GM18861 (cell line): ENCODE measurements around the gene LCP1.

Experiments
- ATAC-seq: cut with Tn5 transposase; IDR thresholded peaks from one replicate; pipeline ENCODE4 v1.9.1; 2021; ENCODE audit not compliant: unreplicated experiment

Gene LCP1

DNA sequence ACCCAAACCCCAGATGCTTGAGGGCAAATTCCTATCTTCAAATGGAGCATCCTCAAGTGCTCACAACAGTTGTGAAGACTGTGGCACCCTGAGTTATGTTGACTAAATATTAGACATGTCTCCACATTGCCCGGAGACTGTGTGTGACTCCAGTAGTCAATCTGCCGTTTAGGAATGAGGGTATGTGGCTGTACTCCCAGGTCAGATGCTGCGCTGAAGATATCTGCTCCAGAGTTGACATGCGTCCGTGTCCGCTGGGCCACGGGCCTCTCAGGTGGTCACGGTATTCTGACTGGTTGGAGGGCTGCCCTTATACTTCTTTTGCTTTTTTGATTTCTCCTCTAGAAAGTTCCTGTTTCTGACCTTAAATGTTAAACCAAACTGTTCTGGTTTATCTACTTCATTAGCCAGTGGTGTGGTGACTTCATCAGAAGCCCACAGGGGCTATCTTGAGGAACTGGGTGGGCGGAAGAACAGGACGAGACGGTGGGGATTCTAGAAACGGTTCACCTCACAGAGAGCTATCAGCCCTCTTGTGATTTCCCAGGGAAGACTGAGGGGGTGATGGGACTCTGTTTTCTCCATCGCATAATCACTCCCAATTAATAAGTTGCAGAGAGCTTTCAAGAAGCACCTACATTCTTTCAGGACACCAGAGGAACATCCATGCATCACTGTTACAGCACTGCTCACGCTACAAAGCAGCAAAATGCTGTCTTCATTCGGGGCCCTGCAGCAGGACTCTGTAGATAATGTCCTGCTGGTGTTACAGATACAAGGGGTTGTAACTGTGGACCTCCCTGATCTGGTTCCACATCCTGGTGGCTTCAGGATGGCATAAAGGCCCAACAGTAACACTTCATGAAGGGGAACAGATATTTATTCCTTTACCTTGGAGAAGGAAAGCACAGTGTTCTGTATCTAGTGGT lies 1.3 kb upstream of the LCP1 start:
- ATAC-seq: no peak

DNA sequence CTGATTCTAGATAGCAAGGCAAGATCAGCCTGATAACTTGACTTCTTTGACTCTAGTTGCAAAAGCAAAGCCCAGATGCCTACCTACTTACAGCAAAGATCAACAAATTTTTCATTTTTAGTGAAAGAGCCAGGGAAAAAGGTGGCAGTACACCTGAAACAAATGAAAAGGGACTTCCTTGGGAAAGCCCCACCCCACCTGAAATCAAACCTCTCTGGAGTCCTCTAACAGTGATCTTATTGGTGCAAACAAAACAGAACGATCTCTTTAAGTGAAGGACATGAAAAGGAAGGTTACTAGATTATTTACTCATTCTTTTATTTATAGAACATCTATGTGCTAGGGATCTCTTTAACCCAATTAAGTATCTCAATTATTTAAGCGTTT lies 507 bp upstream of the LCP1 start:
- peak; percentile 5 for ATAC-seq

DNA sequence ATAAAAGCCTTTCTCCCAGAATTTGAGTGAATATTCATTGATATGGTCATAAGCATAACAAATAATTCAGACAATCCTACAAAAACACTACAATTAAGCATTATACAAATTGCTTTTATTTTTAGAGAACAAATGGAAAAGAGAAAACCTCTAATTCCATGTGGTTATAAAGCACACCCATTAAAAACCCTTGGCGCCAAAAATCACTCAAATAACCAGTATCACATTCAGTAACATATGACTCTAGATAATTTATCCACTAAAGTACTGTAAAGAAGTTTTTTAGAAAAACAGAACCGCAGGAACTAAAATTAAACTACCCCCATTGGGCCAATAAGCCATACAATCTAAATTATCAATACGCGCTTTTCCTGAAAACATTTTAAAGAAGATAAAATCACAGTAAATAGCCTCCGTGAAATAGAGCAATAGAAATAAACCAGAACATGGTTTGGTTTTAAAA lies 569 bp downstream of the LCP1 start:
- ATAC-seq: no peak

GRCh38 chr13:46179969-46180763 lies 1.8 kb downstream of the LCP1 start:
- no peak for ATAC-seq

DNA sequence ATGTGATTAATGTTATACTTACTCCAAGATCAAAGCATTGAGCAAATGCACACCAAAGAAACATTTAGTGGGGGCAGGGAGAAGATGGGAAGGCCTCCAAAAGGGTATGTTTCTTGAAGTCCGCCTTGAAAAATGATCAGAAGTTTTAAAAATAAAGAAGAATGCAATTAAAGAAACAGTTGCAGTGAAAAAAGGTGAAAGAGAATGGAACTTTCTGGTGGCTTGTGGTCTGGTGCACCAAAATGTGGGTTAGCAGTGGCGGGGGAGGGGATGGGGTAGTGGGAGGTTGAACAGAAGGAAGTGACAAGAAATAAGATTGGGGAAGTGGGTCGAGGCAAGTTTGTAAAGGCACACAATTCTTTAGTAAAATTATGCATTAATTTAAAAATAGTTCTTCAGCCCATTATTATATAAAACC lies 2.5 kb downstream of the LCP1 start:
- ATAC-seq: no peak

DNA sequence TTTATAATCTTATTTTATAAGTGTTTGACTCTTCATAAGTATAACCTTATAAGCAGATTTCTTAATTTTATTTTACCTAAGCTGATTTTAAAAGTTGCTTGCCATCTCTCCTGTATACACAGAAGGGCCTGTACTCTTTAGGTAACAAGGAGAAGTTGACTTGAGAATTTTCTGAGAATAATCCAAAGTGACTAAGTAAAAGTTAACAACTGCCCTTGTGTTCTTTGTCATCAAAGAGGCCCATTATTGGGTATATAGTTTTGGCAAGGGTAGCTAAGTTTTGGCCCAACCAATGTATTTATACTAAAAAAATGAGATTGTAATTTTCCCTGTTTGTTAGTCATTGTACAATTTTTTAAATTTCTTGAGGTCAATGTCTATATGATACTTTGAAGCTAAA lies 3.2 kb downstream of the LCP1 start:
- no peak for ATAC-seq

DNA sequence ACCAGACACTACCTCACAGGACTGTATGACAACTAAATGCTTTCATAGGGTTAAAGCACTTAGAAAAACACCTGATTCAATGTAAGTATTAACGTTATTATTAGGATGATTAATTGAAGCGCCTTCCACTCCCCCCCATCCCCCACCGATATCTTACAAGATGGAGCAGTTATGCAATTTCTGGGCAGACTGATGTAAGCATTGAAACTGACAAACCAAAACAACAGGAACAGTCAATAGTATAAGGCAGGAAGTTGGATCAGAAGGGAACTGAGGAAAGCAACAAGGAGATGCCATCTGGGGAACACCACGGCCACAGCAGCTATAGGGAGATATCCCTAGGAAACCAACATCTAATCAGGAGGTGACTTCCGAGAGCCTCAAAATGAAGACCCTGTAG lies 3.8 kb downstream of the LCP1 start:
- ATAC-seq: no peak

DNA sequence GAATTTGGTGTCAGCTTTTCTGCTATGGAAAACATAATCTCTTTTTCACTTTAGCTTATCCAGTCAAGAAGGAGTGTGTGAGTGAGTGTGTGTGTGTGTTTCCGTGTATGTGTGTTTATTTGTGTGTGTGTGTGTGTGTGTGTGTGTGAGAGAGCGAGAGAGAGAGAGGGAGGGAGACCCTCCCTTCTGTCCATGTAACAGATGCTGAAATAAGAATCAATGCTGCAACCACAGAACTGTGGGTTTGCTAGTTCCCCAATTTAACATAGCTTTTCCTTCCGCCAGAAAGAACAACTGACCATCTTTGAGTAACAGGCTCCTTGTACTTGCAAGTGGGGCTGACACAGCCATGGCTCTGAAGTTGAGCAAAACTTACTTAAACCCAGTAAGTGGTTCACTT lies 5.2 kb downstream of the LCP1 start:
- ATAC-seq: peak; percentile 26

GRCh38 chr13:46173656-46174055 lies 8.3 kb downstream of the LCP1 start:
- ATAC-seq: no peak

DNA sequence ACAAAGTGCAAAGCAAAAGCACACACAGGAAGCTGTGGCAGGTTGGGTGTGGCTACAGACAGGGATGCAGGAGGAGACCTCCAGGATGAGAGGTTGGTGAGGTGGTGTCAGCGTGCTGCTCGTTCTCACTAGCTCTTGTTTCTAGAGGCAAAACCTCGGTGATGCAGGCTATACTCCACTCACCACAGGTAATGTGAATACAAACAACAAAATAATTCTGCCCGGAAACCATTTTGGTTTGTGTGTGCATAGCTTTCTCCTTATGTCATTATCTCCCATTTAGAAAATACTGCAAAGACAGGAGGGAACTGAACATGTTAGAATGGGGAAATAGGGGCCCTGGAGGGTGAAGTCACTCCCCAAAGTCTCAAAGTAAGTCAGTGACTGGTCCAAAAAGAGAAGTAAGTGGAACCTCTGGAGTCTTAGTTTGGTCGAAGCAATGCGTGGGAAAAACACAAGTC lies 9.4 kb downstream of the LCP1 start:
- no peak for ATAC-seq

DNA sequence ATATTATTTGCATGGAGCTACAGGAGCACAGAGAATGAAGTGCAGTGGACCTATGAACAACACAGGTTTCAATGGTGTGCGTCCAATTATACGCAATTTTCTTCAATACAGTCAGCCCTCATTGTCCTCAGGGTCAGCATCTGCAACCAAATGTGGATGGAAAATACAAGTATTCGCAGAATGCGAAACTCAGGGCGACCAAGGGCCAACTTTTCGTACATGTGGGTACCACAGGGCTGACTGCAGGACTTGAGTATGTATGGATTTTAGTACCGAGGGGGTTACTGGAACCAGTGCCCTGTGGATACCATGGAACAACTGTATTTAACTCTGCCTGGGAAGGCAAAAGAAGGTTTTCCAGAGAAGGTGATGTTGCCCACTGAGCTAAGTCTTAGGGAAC lies 10.2 kb downstream of the LCP1 start:
- ATAC-seq: no peak

GRCh38 chr13:46171217-46171616 lies 10.8 kb downstream of the LCP1 start:
- no peak for ATAC-seq

DNA sequence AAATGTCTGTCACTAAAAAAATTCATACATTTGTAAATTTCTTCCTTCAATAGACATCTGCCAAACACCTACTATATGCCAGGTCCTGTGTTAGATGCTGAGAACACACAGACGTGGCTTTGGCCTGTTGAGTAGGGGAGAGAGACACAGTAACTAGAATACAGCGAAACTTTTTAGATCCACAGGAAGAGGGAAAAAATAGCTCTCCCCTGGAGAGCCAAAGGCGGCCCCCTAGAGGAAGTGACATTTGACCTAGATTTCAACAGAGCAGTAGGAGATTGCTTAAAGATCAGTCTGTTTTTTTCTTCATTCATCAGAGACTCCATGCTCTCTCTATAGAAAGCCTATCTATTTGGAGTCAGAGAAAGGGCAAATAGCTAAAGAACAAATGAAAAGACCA lies 11.3 kb downstream of the LCP1 start:
- no peak for ATAC-seq

DNA sequence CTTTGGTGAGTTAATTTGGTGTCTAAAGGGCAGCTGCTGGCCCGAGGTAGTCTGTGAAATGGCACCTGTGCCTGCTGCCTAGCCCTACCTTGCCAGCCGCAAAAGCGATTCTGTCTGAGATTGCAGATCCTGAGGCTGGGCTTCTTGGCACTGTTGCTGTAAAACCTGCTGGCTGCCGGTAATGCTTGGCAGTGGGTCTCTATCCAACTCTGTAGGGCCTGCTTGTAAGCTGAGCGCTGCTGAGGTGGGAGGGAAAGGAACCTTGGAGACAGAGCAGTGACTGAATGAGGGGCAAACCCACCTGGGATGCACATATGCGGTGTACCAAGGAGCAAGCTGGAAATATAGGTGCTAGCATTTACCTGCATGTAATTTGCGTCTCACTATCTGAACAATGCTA lies 11.7 kb downstream of the LCP1 start:
- ATAC-seq: no peak

- ATAC-seq: no peak
Measured at GRCh38 chr13:46169758-46170157, 12.2 kb downstream of the LCP1 start.

- no peak for ATAC-seq
Measured at GRCh38 chr13:46168783-46169182, 13.2 kb downstream of the LCP1 start.

GRCh38 chr13:46168341-46168740 lies 13.6 kb downstream of the LCP1 start:
- ATAC-seq: no peak

DNA sequence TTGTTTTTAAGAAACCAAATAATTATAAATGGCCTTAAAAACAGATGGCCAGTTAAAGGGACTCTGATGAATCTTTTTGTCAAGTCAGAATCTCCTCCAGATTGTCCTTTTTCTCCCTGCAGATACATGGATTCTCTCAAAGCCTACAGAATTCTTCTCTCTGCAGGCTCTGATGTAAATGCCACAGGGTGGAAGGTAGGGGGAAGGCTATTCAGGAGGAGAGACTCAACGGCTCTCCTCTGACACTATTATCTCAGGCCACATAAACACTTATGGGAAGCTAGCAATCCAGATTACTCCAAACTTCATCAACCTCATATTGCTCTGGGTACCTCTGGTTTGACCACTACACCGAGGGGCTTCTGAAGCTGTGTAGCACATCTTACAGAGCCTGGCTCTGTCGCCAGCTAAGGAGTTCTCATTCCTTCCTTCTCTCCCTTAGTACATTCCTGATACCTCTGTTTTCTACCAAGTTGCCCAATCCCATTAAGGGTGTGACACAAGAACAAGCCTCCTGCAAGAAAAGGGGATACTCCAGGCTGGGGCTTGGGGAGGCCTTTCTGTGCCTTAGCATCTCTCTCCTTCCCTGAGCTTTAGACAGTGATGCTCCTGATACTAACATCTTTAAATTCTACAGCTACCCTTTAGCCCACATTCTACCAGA lies 14.9 kb downstream of the LCP1 start:
- ATAC-seq: no peak

DNA sequence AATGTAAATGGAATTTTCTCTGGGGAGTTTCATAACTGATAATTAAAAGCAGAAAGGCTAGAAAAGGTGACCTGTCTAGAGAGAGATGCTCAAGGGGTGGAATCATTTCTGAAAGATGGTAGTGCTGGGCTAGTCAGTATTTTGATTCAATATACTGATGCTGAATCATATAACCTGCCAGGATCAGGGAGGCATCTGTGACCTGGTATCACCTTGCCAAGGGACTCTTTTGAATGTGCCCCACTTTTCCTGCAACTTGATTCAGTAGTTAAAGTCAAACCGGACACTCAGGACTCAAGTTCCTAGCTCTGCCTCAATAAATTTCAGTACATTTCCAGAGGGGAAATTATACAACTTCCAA lies 15.8 kb downstream of the LCP1 start:
- no peak for ATAC-seq

GRCh38 chr13:46165485-46166223 lies 16.3 kb downstream of the LCP1 start:
- peak; percentile 49 for ATAC-seq

GRCh38 chr13:46164661-46165060 lies 17.3 kb downstream of the LCP1 start:
- ATAC-seq: no peak
